Limb (tissue), 2 donors: ENCODE results near the gene CATSPERB.
A peak's percentile ranks its signal among the peaks of the same experiment; 100 is the strongest.
"Not testable (repeated sequence)": the region's sequence is repeated elsewhere in the genome, so short reads cannot be mapped to it uniquely, and the experiment has no call there.

ENCODE experiments used
- DNase-seq, 2 donors: peaks; one replicate each; pipeline ENCODE4 v3.0.0-alpha.2; 2016; ENCODE audit errors: extremely low spot score in 2 of 2

The CATSPERB gene

GRCh38 chr14:91731986-91732385 lies at the start of gene CATSPERB:
Gene CATSPERB (minus strand): TSS chr14:91732086. CDS start chr14:91729479, 2,607 bp downstream.
- no peak for DNase-seq

GRCh38 chr14:91780452-91780851 lies 48.6 kb upstream of the CATSPERB start:
- DNase-seq = no peak

GRCh38 chr14:91778217-91778616 lies 46.3 kb upstream of the CATSPERB start:
- no peak for DNase-seq

- no peak for DNase-seq
Observed at GRCh38 chr14:91774140-91775096, 42.5 kb upstream of the CATSPERB start.

- DNase-seq = no peak
Observed at GRCh38 chr14:91770185-91770584, 38.3 kb upstream of the CATSPERB start.

GRCh38 chr14:91755570-91756295 lies 23.8 kb upstream of the CATSPERB start:
- DNase-seq = no peak

GRCh38 chr14:91754819-91755218 lies 22.9 kb upstream of the CATSPERB start:
- no peak for DNase-seq

GRCh38 chr14:91754185-91754584 lies 22.3 kb upstream of the CATSPERB start:
- DNase-seq = no peak

GRCh38 chr14:91753501-91754128 lies 21.7 kb upstream of the CATSPERB start:
- no peak for DNase-seq

GRCh38 chr14:91752961-91753360 lies 21.1 kb upstream of the CATSPERB start:
- DNase-seq = no peak

- DNase-seq = no peak
Observed at GRCh38 chr14:91751719-91752118, 19.8 kb upstream of the CATSPERB start.

- no peak for DNase-seq
Observed at GRCh38 chr14:91750634-91751198, 18.8 kb upstream of the CATSPERB start.

- no peak for DNase-seq
Observed at GRCh38 chr14:91749868-91750267, 18.0 kb upstream of the CATSPERB start.

- no peak for DNase-seq
Observed at GRCh38 chr14:91748049-91748448, 16.2 kb upstream of the CATSPERB start.

- no peak for DNase-seq
Observed at GRCh38 chr14:91745344-91745743, 13.5 kb upstream of the CATSPERB start.

- no peak for DNase-seq
Observed at GRCh38 chr14:91744068-91744480, 12.2 kb upstream of the CATSPERB start.

- DNase-seq = no peak
Observed at GRCh38 chr14:91743305-91743653, 11.4 kb upstream of the CATSPERB start.

- no peak for DNase-seq
Observed at GRCh38 chr14:91742621-91743304, 10.9 kb upstream of the CATSPERB start.

GRCh38 chr14:91739867-91740266 lies 8.0 kb upstream of the CATSPERB start:
- not testable (repeated sequence) for DNase-seq

- no peak for DNase-seq
Observed at GRCh38 chr14:91737619-91738018, 5.7 kb upstream of the CATSPERB start.

GRCh38 chr14:91732859-91733477 lies 1.1 kb upstream of the CATSPERB start:
- DNase-seq = peak in 1 of 2 donors; percentile 45
